ENCODE measurements around the gene TMEM126B. TPM values are rescaled to one million over a fixed set of nuclear protein-coding genes. Genes with fewer than 3 reads are reported as not detected.
"Not testable (repeated sequence)": the region's sequence is repeated elsewhere in the genome, so short reads cannot be mapped to it uniquely, and the experiment has no call there.

The TMEM126B gene
- total and polyA plus RNA-seq, 8 donors = 9.7 to 39.3 (median 16.7) TPM

- Histone ChIP-seq H3K27me3 (no peaks in the 10 kb centered on the region), H3K9me3 (no peaks in the 10 kb centered on the region), H3K27ac (peak overlapping the region in 2 of 4 donors; percentile 98 to 99), H3K4me3 (peak overlapping the region in 2 of 4 donors; percentile 79 to 89), H3K4me1 (peaks cover 4 to 19% (median 16%) of the 10 kb centered on the region in 3 donors), H3K36me3 (no peaks in the 10 kb centered on the region)
- FAIRE-seq (no peak), ATAC-seq (peak in 1 of 4 donors; percentile 23), DNase-seq (no peak)
- intact Hi-C loops (cut with DNase I) = no loop called here
- WGBS, 2 donors = 41 to 44% methylated on average over 5 of the region's 5 CpGs
- TF ChIP-seq CTCF (IDR thresholded peaks at IDR 0.05) = no peak
Observed at GRCh38 chr11:85665733-85666132, 37.3 kb downstream of the TMEM126B start.

- no peaks in the 10 kb centered on the region for H3K36me3 ChIP-seq
- 29 to 44% methylated on average over 3 of the region's 3 CpGs for WGBS, 2 donors
- ATAC-seq (no peak), DNase-seq (no peak), FAIRE-seq (no peak)
- no peaks in the 10 kb centered on the region for H3K9me3 ChIP-seq
- no peaks in the 10 kb centered on the region for H3K27me3 ChIP-seq
- intact Hi-C loops (cut with DNase I) = no loop called here
- H3K4me3 ChIP-seq = no peak overlapping the region
- peaks cover 4 to 16% (median 13%) of the 10 kb centered on the region in 3 donors for H3K4me1 ChIP-seq
- peak overlapping the region in 2 of 4 donors; percentile 6 to 98 for H3K27ac ChIP-seq
- TF ChIP-seq CTCF (IDR thresholded peaks at IDR 0.05) = no peak
Observed at GRCh38 chr11:85666687-85667086, 38.3 kb downstream of the TMEM126B start.

- Histone ChIP-seq H3K4me1 (peaks cover 4 to 10% (median 7%) of the 10 kb centered on the region in 3 donors), H3K9me3 (no peaks in the 10 kb centered on the region), H3K27me3 (no peaks in the 10 kb centered on the region), H3K4me3 (no peak overlapping the region), H3K27ac (no peak overlapping the region), H3K36me3 (no peaks in the 10 kb centered on the region)
- intact Hi-C loops (cut with DNase I) = no loop called here
- DNase-seq (no peak), FAIRE-seq (no peak), ATAC-seq (no peak)
- 67 to 68% methylated on average over 1 of the region's 1 CpG for WGBS, 2 donors
- TF ChIP-seq CTCF (IDR thresholded peaks at IDR 0.05) = no peak
Observed at GRCh38 chr11:85668157-85668556, 39.8 kb downstream of the TMEM126B start.

- not testable (repeated sequence) for H3K4me3 ChIP-seq, ATAC-seq
Observed at GRCh38 chr11:85670949-85671663, 42.7 kb downstream of the TMEM126B start.

GRCh38 chr11:85672105-85672902 lies 43.9 kb downstream of the TMEM126B start:
- no peak for TF ChIP-seq CTCF (IDR thresholded peaks at IDR 0.05)
- no peaks in the 10 kb centered on the region for H3K9me3 ChIP-seq
- no peaks in the 10 kb centered on the region for H3K36me3 ChIP-seq
- DNase-seq = no peak
- FAIRE-seq = no peak
- intact Hi-C loops (cut with DNase I) = no loop called here
- H3K4me1 ChIP-seq = no peaks in the 10 kb centered on the region
- H3K4me3 ChIP-seq = no peak overlapping the region
- ATAC-seq = no peak
- H3K27ac ChIP-seq = no peak overlapping the region
- H3K27me3 ChIP-seq = no peaks in the 10 kb centered on the region
- WGBS, 2 donors = 84 to 94% methylated on average over 8 of the region's 8 CpGs

More at GRCh38 chr11:85670949-85671663, 42.7 kb downstream of the TMEM126B start:
- FAIRE-seq; intact Hi-C loops (cut with DNase I); H3K27me3 ChIP-seq; H3K27ac ChIP-seq; DNase-seq; H3K4me1 ChIP-seq; H3K9me3 ChIP-seq; H3K36me3 ChIP-seq: not testable (repeated sequence)
